SHP77 (cell line): Measurements from ENCODE around the gene ZRANB3.
A peak's percentile ranks its signal among the peaks of the same experiment; 100 is the strongest.
"Not testable (repeated sequence)": the region's sequence is repeated elsewhere in the genome, so short reads cannot be mapped to it uniquely, and the experiment has no call there.

Source experiments
- DNase-seq, 2 experiments: peaks; one replicate each; lab custom pipeline; 2025; lab: John Stamatoyannopoulos, UW

The ZRANB3 gene

DNA sequence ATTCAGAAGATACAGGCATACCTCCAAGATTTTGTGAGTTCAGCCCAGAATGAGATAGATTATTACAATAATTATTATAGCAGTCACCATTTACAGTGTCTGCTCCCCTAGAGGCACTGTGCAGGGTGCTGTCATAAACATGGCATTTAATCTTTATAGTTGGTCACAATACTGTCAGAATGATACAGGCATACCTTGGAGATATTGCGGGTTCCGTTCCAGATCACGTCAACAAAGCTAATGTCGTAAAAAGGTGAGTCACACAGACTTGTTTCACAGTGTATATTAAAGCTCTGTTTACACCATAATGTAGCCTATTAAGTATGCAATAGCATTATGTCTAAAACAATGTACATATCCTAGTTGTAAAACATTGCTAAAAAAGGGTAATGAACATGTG is 45.6 kb downstream of the ZRANB3 start:
- DNase-seq, result no peak

DNA sequence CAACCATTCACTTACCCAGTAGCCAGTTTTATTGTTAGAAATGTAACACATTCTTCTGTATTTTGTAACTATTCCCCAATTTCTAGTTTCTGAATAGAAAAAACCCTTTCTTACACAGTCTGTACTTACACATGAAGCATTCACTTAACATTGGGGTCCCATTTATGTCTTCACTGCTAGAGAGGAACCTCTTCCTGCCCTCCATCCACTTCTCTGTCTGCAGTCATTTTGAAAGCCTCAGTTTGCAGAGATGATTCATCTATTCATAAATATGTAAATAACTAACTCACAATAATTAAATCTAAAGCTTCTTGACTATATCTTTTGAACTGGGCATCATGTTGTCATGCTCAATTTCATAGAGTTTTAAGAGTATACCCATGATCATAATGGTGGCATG is 55.9 kb downstream of the ZRANB3 start:
- no peak for DNase-seq

DNA sequence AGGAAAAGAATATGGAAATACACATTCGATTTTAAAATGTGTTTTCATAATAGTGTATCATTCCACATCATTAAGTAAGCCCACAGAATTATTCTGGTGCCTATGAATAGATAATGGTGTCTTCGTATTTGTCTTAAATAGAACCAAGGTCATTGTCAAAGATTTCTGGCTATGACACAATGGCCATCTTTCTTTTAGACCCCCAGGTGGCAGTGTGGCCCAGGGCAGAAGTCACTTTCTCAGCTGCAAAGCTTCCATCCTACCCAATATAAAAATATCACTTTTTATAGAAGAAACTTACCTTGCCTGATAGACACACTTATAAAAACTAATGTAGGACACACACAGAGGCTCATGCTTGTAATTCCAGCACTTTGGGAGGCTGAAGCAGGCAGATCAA is 57.5 kb downstream of the ZRANB3 start:
- DNase-seq, result peak in 1 of 2 experiments; percentile 1

DNA sequence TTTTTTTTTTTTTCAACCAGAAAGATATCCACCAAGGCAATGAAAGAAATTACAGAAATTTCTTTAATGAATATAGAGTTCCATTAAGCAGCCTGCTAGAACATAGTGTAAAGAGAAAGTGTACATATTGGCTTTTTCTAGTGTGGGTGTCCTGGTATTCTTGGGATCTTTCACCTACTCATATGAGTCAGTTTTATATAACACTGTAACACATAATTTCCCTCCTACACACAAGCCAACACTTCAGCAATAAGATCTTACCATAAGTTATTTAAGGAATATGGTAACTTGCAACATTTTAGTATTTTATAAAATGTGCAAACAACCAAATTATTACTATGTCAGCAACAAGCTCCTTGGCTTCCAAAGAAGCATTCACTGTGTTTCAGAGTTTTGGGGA is 59.9 kb downstream of the ZRANB3 start:
- no peak for DNase-seq

DNA sequence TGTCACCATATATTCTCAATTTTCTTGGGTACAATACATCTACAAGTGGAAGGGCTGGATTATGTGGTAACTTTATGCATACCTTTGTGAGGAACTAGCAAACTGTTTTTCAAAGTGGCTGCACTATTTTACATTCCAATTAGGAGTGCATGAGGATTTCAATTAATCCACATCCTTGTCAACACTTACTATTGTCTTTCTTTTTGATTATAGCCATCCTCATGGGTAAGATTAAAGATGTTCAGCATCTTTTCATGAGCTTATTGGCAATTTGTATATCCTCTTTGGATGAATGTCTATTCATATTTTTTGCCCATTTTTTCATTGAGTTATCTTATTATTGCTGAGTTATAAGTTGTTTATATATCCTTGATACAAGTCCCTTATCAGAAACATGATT is 73.7 kb downstream of the ZRANB3 start:
- no peak for DNase-seq

DNA sequence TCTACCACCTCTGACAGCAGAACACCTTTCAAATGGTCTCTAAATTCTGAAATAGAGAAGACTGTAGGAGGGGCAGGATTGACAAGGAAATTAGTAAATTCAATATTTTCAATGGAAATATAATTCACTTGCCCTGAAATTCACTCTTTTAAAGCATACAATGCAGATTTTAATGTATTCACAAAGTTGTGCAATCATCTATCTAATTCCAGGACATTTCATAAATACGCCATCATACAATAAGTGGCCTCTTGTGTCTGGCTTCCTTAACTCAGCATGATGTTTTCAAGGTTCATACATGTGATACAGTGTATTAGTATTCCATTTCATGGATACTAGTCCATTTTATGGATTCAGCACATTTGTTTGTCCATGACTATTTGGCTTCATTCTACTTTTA is 74.2 kb downstream of the ZRANB3 start:
- no peak for DNase-seq

DNA sequence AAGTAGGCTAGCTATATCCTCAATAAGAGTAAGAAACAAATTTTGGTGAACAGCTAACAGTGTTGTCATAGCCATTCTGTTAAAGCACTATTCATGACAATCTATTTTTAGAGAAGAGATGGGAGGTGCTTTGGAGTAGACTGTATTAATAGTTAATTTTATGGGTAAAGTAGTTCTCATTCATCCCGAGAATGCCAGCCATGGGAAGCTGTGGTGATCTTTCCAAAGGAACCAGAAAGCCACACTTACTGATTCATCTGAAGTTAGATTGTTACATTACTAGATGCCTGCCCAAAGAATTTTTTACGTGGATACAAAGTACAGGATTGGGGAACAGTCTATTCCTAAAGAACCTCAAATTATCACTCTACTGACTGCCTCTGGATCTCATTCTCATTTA is 74.6 kb downstream of the ZRANB3 start:
- DNase-seq, result no peak

DNA sequence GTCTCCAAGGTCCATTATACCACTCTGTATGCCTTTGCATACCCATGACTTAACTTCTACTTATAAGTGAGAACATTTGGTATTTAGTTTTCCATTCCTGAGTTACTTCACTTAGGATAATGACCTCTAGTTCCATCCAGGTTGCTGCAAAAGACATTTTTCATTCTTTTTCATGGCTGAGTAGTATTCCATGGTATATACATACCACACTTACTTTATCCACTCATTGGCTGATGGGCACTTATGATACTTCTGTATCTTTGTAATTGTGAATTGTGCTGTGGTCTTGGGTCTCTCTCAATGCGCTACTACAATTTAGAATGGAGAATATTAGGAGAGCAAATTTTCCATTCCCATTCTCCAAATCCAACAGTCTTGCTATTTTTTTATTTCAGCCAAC is 76.4 kb downstream of the ZRANB3 start:
- DNase-seq, result no peak

DNA sequence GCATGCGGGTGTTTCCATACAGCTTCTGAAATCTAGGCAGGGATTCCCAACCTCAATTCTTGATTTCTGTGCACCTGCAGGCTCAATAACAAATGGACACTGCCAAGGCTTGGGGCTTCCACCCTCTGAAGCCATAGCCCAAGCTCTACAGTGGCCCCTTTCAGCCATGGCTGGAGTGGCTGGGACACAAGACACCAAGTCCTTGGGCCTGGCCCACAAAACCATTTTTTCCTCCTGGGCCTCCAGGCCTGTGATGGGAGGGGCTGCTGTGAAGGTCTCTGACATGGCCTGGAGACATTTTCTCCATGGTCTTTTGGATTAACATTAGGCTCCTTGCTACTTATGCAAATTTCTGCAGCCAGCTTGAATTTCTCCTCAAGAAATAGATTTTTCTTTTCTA is 78.0 kb downstream of the ZRANB3 start:
- DNase-seq, result not testable (repeated sequence)

DNA sequence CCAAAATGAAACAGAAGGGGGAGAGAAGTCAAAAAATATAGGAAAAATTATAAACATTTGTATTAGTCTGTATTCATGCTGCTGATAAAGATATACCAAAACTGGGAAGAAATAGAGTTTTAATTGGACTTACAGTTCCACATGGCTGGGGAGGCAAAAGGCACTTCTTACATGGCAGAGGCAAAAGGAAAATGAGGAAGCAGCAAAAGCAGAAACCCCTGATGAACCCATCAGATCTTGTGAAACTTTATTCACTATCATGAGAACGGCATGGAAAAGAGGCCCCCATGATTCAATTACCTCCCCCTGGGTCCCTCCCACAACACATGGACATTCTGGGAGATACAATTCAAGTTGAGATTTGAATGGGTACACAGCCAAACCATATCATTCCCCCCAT is 79.1 kb downstream of the ZRANB3 start:
- DNase-seq, result no peak

DNA sequence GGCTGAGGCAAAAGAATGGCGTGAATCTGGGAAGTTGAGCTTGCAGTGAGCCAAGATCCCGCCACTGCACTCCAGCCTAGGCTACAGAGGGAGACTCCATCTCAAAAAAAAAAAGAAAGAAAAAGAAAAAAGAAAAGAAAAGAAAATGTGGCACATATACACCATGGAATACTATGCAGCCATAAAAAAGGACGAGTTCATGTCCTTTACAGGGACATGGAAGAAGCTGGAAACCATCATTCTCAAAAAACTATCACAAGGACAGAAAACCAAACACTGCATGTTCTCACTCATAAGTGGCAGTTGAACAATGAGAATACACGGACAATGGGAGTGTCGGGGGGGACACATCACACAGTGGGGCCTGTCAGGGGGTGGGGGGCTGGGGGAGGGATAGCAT is 88.0 kb downstream of the ZRANB3 start:
- not testable (repeated sequence) for DNase-seq

DNA sequence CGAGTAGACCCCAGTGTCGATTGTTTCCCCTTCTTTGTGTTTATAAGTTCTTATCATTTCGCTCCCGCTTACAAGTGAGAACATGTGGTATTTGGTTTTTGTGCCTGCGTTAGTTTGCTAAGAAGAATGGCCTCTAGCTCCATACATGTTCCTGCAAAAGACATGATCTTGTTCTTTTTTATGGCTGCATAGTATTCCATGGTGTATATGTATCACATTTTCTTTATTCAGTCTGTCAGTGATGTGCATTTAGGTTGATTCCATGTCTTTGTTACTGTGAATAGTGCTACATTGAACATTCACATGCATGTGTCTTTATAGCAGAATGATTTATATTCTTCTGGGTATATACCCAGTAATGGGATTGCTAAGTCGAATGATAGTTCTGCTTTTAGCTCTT is 95.9 kb downstream of the ZRANB3 start:
- not testable (repeated sequence) for DNase-seq

DNA sequence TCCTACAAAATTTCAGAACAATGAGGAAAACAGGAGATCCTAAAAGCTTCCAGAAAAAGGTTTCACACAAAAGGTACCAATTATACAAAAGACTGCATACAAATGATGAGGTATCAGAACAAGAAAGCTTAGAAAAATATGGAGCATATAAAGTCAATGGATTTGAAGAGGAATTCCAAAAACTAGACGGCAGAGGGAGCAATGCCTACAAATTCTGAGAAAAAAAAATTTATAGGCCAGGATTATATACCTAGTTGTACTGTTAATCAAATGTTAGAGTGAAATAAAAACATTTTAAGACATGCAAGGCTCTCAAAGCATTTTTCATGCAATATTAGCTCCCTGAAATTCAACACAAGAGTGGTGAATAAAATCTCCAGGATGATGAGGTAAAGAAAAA is 106.2 kb downstream of the ZRANB3 start:
- no peak for DNase-seq

DNA sequence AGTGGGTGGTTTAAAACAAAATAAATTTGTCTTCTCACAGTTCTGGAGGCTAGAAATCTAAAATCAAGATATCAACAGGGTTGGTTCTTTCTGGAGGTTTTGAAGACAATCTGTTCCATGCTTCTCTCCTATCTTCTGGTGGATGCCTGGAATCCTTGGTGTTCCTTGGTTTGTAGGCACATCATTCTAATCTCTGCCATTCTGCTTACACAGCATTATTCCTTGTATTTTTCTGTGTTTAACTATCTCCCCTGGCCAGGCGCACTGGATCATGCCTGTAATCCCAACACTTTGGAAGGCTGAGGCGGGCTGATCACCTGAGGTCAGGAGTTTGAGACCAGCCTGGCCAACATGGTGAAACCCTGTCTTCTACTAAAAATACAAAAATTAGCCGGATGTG is 108.1 kb downstream of the ZRANB3 start:
- DNase-seq, result no peak

DNA sequence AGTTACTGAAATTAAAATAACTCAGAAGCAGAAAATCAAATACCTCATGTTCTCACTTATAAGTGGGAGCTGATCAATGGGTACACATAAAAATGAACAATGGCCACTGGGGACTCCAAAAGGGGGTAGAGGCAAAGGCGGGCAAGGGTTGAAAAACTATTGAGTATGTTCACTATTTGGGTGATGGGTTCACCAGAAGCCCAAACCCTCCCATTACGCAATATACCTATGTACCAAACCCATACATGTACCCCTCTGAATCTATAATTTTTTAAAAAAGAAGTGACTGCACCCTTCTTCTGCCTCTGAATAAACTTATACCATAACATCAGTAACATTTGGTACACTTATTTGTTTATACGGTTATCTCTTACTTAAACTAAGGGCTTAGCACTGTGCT is 119.4 kb downstream of the ZRANB3 start:
- no peak for DNase-seq

DNA sequence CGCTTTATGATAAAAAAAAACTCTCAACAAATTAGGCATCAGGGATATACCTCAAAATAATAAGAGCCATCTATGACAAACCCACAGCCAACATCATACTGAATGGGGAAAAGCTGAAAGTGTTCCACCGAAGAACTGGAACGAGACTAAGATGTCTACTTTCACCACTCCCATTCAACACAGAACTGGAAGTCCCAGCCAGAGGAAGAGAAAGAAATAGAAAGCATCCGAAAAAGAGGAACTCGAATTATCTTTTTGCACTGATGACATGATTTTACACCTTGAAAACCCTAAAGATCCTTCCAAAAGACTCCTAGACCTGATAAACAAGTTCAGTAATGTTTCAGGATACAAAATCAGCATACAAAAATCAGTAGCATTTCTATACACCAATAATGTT is 121.6 kb downstream of the ZRANB3 start:
- no peak for DNase-seq

DNA sequence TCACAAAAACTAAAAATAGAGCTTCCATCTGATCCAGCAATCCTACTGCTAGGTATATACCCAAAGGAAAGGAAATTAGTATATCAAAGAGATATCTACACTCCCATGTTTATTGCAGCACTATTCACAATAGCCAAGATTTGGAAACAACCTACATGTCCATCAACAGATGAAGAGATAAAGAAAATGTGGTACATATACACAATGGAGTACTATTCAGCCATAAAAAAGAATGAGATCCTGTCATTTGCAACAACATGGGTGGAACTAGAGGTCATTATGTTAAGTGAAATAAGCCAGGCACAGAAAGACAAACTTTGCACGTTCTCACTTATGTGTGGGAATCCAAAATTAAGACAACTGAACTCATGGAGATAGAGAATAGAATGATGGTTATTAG is 134.8 kb downstream of the ZRANB3 start:
- DNase-seq, result not testable (repeated sequence)

DNA sequence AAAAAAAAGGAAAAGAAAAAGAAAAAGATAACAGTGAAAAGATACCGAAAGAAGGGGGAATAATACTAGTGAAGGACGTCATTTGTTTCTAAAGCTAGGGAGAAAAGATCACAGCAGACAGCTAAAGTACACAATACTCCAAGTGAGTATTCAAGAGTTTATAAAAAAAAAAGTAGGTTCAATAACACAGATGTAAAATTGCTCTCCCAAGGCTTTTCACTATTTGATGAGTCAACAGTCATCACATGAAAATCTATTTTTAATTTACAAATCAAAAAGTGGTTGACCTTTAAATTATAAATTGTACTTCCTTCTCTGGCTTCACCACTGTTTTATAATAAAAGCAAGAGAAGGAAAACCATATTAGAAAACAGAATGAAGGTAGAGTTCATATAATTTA is 144.0 kb downstream of the ZRANB3 start:
- no peak for DNase-seq

DNA sequence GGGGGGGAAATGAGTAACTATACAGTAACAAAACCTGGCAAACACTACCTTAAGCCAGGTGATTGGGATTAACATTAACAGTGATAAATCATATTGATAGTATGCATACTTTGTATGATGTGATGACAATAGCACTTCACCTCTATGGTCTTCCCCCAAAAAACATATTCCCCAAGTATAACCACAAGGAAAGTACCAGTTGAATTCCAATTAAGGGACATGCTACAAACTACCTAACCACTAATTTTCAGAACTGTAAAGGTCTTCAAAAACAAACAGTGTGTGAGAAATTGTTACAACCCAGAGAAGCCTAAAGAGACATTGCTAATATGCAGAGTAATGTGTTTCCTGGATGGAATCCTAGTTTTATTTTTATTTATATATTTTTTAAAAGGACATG is 152.4 kb downstream of the ZRANB3 start:
- DNase-seq, result no peak

DNA sequence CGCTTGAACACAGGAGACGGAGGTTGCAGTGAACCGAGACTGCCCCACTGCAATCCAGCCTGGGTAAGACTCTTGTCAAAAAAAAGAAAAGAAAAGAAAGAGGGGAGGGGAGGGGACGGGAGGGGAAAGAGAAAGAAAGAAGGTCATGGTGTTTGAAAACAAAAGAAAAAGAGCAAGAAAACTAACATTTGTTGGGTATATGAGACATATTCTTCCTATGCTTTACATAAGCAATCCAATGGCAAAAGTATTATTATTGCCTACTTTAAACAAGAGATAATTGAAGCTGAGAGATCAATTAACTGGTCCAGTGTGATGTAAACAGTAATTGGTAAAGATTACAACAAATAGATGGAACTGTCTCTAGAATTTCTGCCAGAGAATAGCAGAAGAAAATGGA is 157.3 kb downstream of the ZRANB3 start:
- no peak for DNase-seq

DNA sequence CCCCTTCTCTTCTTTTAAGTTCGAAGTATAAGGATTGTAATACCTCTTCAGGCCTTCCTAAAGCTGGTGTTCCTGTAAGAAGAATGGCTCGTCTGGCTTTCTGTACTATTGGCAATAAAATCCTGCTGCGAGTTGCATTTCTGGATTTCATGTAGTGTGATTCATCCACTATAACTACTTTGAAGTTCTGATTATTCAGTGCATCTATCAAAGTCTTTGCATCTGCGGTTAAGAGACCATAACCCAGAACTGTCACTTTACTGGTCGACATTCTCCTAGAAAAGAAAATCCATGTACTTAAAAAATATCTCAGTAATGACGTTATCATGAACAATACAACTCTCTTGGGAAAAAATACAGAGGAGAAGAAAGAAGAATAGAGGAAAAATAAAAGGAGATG is 181.1 kb downstream of the ZRANB3 start:
- no peak for DNase-seq

DNA sequence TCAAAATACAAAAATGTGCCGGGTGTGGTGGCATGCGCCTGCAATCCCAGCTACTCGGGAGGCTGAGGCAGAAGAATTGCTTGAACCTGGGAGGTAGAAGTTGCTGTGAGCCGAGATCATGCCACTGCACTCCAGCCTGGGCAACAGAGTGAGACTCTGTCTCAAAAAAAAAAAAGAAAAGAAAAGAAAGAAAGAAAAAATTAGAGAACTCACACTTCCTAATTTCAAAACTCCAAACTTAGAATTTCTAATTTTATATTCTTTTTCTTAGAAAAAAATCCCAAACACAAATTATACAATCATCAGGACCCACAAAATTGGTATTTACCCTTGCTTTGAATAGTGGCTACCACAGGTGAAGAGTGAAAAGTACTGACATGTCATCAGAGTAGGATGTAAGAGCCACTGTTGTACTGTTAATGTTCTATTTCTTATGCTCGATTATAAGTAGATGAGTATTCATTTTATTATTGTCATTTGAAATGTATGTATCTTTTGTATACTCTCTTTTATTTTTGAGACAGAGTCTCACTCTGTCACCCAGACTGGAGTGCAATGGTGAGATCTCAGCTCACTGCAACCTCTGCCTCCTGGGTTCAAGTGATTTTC is 182.8 kb downstream of the ZRANB3 start:
- DNase-seq, result not testable (repeated sequence)

DNA sequence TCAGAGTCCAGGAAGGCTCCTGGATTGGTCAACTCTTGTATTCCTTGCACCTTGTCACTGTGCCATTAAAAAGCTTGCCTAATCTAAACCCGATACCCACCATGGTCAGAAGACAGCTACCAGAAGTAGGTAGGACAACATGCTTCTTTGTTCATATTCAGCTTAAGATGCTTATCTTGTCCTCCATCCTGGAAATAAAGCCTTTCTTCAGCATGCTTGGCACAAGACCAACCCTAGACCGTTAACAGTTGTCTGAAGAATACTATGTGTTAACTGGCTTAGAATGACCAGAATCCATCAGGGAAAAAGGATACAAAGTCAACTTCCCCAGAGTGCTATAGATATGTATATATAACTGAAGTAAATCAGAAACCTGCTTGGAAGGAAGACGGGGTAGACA is 193.9 kb downstream of the ZRANB3 start:
- DNase-seq, result no peak

DNA sequence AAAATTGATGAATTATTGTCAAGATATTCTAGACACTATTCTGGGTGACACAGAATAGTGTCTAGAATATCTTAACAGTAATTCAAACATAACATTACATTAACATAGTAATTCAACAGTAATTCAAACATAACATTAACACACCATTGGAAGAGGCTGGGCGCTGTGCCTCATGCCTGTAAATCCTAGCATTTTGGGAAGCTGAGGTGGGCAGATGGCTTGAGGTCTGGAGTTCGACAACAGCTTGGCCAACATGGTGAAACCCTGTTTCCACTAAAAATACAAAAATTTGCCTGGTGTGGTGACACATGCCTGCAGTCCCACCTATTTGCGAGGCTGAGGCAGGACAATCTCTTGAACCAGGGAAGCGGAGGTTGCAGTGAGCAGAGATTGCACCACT is 195.8 kb downstream of the ZRANB3 start:
- DNase-seq, result no peak

DNA sequence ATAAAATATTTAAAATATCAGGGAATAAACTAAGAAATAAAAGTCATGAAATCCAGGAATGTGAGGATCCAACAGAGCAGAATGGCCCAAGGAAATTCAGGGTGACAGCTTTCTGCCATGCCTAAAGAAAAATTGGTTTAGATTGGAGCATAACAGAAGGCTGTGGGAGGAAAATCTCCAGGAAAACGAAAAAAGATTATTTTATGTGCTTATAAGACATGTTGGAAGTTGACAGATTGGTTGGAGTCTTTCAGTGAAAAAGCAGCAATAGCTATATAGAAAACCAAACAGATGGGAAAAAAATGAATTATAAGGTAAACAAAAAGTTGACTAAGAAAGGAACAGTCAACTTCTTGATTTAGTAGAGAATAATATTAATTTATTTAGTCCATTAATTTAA is 203.9 kb downstream of the ZRANB3 start:
- no peak for DNase-seq
